OCI-LY7 (cell line): ENCODE results near the gene TMCC1.

Experiments
- EZH2phosphoT487 ChIP-seq: fragments of 200-600 bp; sonication (generic); IDR thresholded peaks from 2 replicates; pipeline ENCODE4 v1.6.1; 2018; ENCODE audit warnings: low read depth, borderline replicate concordance, mild to moderate bottlenecking, mixed run types, antibody characterized with exemption, low read length, moderate library complexity, mixed read lengths
- TF ChIP-seq, protein P1 (sequence below): fragments of 200-600 bp; sonication (generic); conservative IDR thresholded peaks from 2 replicates; pipeline ENCODE4 v1.5.1; 2014; ENCODE audit warnings: mild to moderate bottlenecking, antibody characterized with exemption, low read length, moderate library complexity, mixed read lengths

DNA sequence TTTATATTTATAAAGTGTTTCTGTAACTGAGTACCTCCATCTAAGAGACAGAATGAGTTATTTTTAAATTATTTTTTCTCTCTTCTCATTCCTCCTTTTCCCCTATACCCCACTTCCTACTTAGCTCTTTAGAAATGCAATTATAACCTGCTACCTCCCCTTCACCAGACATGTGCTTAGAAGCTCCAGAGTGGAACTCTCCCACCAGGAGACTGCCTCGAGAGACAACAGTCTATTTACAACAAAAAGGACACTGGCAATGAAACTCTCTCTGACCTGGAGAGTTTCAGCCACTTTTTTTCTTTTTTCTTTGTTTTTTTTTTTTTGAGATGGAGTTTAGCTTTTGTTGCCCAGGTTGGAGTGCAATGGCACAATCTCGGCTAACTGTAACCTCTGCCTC, 177.7 kb downstream of the TMCC1 start:
- TF ChIP-seq, protein P1, sequence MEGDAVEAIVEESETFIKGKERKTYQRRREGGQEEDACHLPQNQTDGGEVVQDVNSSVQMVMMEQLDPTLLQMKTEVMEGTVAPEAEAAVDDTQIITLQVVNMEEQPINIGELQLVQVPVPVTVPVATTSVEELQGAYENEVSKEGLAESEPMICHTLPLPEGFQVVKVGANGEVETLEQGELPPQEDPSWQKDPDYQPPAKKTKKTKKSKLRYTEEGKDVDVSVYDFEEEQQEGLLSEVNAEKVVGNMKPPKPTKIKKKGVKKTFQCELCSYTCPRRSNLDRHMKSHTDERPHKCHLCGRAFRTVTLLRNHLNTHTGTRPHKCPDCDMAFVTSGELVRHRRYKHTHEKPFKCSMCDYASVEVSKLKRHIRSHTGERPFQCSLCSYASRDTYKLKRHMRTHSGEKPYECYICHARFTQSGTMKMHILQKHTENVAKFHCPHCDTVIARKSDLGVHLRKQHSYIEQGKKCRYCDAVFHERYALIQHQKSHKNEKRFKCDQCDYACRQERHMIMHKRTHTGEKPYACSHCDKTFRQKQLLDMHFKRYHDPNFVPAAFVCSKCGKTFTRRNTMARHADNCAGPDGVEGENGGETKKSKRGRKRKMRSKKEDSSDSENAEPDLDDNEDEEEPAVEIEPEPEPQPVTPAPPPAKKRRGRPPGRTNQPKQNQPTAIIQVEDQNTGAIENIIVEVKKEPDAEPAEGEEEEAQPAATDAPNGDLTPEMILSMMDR: no peak
- no peak for TF ChIP-seq EZH2phosphoT487
